Suprapubic skin (tissue), 4 donors: ENCODE data around the gene FAM193B. TPM values are rescaled to one million over a fixed set of nuclear protein-coding genes. Genes with fewer than 3 reads are reported as not detected.
"Not testable (repeated sequence)": the region's sequence is repeated elsewhere in the genome, so short reads cannot be mapped to it uniquely, and the experiment has no call there.

ENCODE experiments used
- DNase-seq, 2 donors: peaks; one replicate each; pipeline ENCODE4 v3.0.0-alpha.2; 2019; ENCODE audit warnings: low spot score in 2 of 2
- H3K27ac ChIP-seq: fragments of 200-600 bp; sonication (generic); one replicate; pipeline ENCODE4 v1.5.1; 2019
- H3K27me3 ChIP-seq: fragments of 200-600 bp; sonication (generic); one replicate; pipeline ENCODE4 v1.5.1; 2019
- H3K36me3 ChIP-seq: fragments of 200-600 bp; sonication (generic); one replicate; pipeline ENCODE4 v1.5.1; 2019
- H3K4me1 ChIP-seq: fragments of 200-600 bp; sonication (generic); one replicate; pipeline ENCODE4 v1.5.1; 2019
- H3K4me3 ChIP-seq: fragments of 200-600 bp; sonication (generic); one replicate; pipeline ENCODE4 v1.5.1; 2019; ENCODE audit warnings: mild to moderate bottlenecking
- H3K9me3 ChIP-seq: fragments of 200-600 bp; sonication (generic); one replicate; pipeline ENCODE4 v1.5.1; 2019
- CTCF ChIP-seq, 2 donors: fragments of 200-600 bp in 1 of 2; fragments of 450-650 bp in 1 of 2; sonication (generic) in 1 of 2; IDR thresholded peaks; one replicate each; pipeline ENCODE4 v1.5.1; 2016 to 2019; ENCODE audit warnings: antibody characterized with exemption in 2 of 2, mild to moderate bottlenecking in 1 of 2, moderate library complexity in 1 of 2
- EP300 ChIP-seq: sonication (generic); formaldehyde crosslinking; IDR thresholded peaks from one replicate; pipeline ENCODE4 v1.6.1; 2017; ENCODE audit warnings: antibody characterized with exemption
- POLR2A ChIP-seq, 2 donors: fragments of 450-650 bp; IDR thresholded peaks; one replicate each; pipeline ENCODE4 v1.6.1; 2017; ENCODE audit warnings: antibody characterized with exemption in 2 of 2, mild to moderate bottlenecking in 2 of 2, moderate library complexity in 2 of 2
- POLR2AphosphoS5 ChIP-seq, 3 donors: sonication (generic); formaldehyde crosslinking; IDR thresholded peaks; one replicate each; pipeline ENCODE4 v1.6.1; 2017; ENCODE audit warnings: antibody characterized with exemption in 3 of 3
- WGBS: methylation state at CpG from one replicate; pipeline ENCODE4 v1.1.5; 2018; 5-methylcytosine and 5-hydroxymethylcytosine counted together
- total RNA-seq, 4 donors: library from RNA; depleted of rRNA; stranded (reverse); fragments of >200 nt; gene quantifications; one replicate each; pipeline ENCODE4 v1.1.0, GENCODE V29; 2016

The FAM193B gene
- total RNA-seq, 4 donors from 2014 or later = 55.6 to 328 (median 78.2) TPM

GRCh38 chr5:177487144-177487543 is 67.2 kb downstream of the FAM193B start:
- Histone ChIP-seq H3K4me3 (no peak overlapping the region), H3K4me1 (no peaks in the 10 kb centered on the region), H3K27ac (no peak overlapping the region), H3K9me3 (no peaks in the 10 kb centered on the region), H3K36me3 (peaks cover 65% of the 10 kb centered on the region), H3K27me3 (no peaks in the 10 kb centered on the region)
- no peak for DNase-seq
- WGBS = 93% methylated on average over 8 of the region's 8 CpGs
- TF ChIP-seq CTCF (IDR thresholded peaks at IDR 0.05) = no peak
- no peak for TF ChIP-seq EP300
- no peak for TF ChIP-seq POLR2A (IDR thresholded peaks at IDR 0.05)
- no peak for TF ChIP-seq POLR2AphosphoS5 (IDR thresholded peaks at IDR 0.05)

- 100% methylated on average over 3 of the region's 3 CpGs for WGBS
- no peaks in the 10 kb centered on the region for H3K9me3 ChIP-seq
- peaks cover 56% of the 10 kb centered on the region for H3K36me3 ChIP-seq
- no peaks in the 10 kb centered on the region for H3K27me3 ChIP-seq
- no peak overlapping the region for H3K4me3 ChIP-seq
- DNase-seq = no peak
- no peak for TF ChIP-seq CTCF (IDR thresholded peaks at IDR 0.05)
- no peak for TF ChIP-seq POLR2AphosphoS5 (IDR thresholded peaks at IDR 0.05)
- TF ChIP-seq POLR2A (IDR thresholded peaks at IDR 0.05) = no peak
- TF ChIP-seq EP300 = no peak
- no peak overlapping the region for H3K27ac ChIP-seq
- H3K4me1 ChIP-seq = no peaks in the 10 kb centered on the region
Measured at GRCh38 chr5:177486256-177486655, 68.1 kb downstream of the FAM193B start.

- H3K27ac ChIP-seq, H3K4me1 ChIP-seq, DNase-seq, H3K4me3 ChIP-seq, H3K9me3 ChIP-seq, H3K27me3 ChIP-seq: not testable (repeated sequence)
- peaks cover 51% of the 10 kb centered on the region for H3K36me3 ChIP-seq
- 100% methylated on average over 3 of the region's 3 CpGs for WGBS
Measured at GRCh38 chr5:177485753-177486152, 68.6 kb downstream of the FAM193B start.

GRCh38 chr5:177484902-177485549 is 69.3 kb downstream of the FAM193B start:
- Histone ChIP-seq H3K4me1 (no peaks in the 10 kb centered on the region), H3K27ac (no peak overlapping the region), H3K36me3 (peaks cover 44% of the 10 kb centered on the region), H3K27me3 (no peaks in the 10 kb centered on the region), H3K4me3 (no peak overlapping the region), H3K9me3 (no peaks in the 10 kb centered on the region)
- no peak for TF ChIP-seq POLR2A (IDR thresholded peaks at IDR 0.05)
- no peak for TF ChIP-seq POLR2AphosphoS5 (IDR thresholded peaks at IDR 0.05)
- TF ChIP-seq EP300 = no peak
- TF ChIP-seq CTCF (IDR thresholded peaks at IDR 0.05) = no peak
- WGBS = 80% methylated on average over 11 of the region's 13 CpGs
- no peak for DNase-seq

GRCh38 chr5:177483994-177484901 is 70.1 kb downstream of the FAM193B start:
- Histone ChIP-seq H3K9me3 (no peaks in the 10 kb centered on the region), H3K4me3 (no peak overlapping the region), H3K27ac (no peak overlapping the region), H3K36me3 (peaks cover 36% of the 10 kb centered on the region), H3K4me1 (peaks cover 5% of the 10 kb centered on the region), H3K27me3 (no peaks in the 10 kb centered on the region)
- no peak for TF ChIP-seq POLR2A (IDR thresholded peaks at IDR 0.05)
- no peak for DNase-seq
- 88% methylated on average over 20 of the region's 22 CpGs for WGBS

- TF ChIP-seq EP300 (no peak), POLR2AphosphoS5 (IDR thresholded peaks at IDR 0.05) (no peak), POLR2A (IDR thresholded peaks at IDR 0.05) (no peak), CTCF (IDR thresholded peaks at IDR 0.05) (no peak)
- no peak for DNase-seq
- H3K36me3 ChIP-seq = peaks cover 25% of the 10 kb centered on the region
Measured at GRCh38 chr5:177483042-177483441, 71.3 kb downstream of the FAM193B start.

More at GRCh38 chr5:177483042-177483441, 71.3 kb downstream of the FAM193B start:
- Histone ChIP-seq H3K27me3 (no peaks in the 10 kb centered on the region), H3K4me1 (peaks cover 14% of the 10 kb centered on the region), H3K27ac (no peak overlapping the region), H3K4me3 (no peak overlapping the region), H3K9me3 (no peaks in the 10 kb centered on the region)
- 98% methylated on average over 8 of the region's 9 CpGs for WGBS
